Adrenal gland (tissue), 5 donors: ENCODE results near the gene SLIT3.

Experiments used
- CTCF ChIP-seq, 6 experiments: fragments of 450-650 bp in 4 of 6; fragments of 200-600 bp in 2 of 6; sonication (generic) in 1 of 6; IDR thresholded peaks; 1 replicate in 5 of 6; 2 replicates in 1 of 6; pipeline versions ENCODE4 v1.5.1 to v1.8.0; 2016 to 2021; ENCODE audit warnings: antibody characterized with exemption in 6 of 6, mild to moderate bottlenecking in 2 of 6, moderate library complexity in 1 of 6
- POLR2A ChIP-seq, 2 donors: fragments of 450-650 bp; IDR thresholded peaks; one replicate each; pipeline ENCODE4 v1.6.1; 2017; ENCODE audit warnings: antibody characterized with exemption in 2 of 2, mild to moderate bottlenecking in 2 of 2, moderate library complexity in 1 of 2
- donor health status: DM: no; HTN: no; CAD: no.

- TF ChIP-seq POLR2A (IDR thresholded peaks at IDR 0.05) (no peak), CTCF (IDR thresholded peaks at IDR 0.05) (no peak)
These were observed 236.8 kb downstream of the SLIT3 start for GRCh38 chr5:169064093-169064492.
